SW 1271 (cell line): ENCODE data around the gene HES7.
"Not testable (repeated sequence)": the region's sequence is repeated elsewhere in the genome, so short reads cannot be mapped to it uniquely, and the experiment has no call there.

Experiments
- DNase-seq, 2 experiments: peaks; one replicate each; lab custom pipeline; 2025; lab: John Stamatoyannopoulos, UW

The HES7 gene

DNA sequence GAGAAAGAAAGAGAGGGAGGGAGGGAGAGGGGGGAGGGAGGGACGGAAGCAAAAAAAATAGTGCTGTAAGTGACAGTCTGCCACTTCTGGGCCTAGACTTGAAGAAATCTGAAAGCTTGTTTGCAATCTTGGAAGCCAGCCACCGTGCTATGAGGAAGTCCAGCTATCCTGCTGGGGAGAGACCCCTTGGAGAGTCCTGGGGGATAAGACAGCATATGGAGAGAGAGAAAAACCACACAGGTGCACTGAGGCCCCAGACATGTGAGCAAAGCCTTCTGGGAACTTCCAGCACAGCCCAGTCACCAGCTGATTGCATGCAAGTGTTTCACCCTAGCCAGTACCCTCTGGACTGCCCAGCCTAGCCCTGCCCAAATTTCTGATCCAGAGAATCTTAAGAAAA, 23.8 kb downstream of the HES7 start:
- DNase-seq, result no peak

DNA sequence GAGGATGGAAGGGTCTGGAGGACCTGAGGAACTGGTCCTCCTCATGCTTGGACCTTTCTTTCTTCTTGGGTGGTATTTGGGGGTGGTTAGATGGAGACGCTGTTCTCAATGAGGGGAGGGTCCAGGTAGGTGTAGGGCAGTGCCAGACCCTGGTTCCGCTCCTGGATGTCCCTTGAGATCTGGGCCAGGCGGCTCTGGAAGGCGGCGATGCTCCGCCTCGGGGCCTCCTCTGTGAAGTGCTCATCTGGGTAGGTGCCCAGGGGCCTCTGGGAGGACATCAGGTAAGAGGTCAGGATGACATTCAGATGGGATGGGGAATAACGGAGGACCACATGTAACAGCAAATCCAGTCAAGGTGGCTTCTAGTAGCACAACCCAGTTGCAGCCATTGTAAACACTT, 27.4 kb downstream of the HES7 start:
- no peak for DNase-seq

GRCh38 chr17:8095361-8095760, 28.5 kb downstream of the HES7 start:
- DNase-seq, result no peak

DNA sequence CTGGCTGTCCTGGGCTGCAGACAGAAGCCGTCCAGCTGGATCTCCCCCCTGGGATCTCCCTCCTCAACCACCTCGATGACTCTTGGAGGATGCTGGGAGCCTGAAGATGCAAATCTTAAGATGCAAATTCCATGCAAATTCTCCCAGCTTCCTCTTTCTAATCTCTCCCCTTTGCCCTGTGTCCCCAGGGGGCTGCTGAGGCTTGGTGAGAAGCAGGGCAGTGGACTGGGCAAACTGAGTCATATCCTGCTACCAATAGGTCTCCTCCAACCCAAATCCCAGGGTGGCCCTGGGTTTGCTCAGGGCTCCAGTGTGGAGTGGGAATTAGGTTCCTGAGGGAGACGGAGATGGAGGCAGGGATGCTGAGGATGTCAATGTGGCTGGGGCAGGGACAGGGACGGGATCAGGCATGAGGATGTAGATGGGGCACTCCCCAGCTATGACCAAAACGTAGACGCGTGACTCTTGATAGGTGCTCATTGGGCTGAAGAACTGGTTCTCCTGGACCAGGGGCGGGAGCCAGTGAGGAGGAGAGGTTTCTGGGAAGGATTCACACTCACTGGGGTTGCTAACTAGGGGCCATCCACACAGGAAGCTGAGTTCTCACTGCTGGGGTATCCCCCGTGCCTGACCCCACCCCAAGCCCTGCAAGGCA, 32.7 kb downstream of the HES7 start:
- DNase-seq, result no peak

GRCh38 chr17:8089728-8090127, 34.2 kb downstream of the HES7 start:
- DNase-seq, result no peak

DNA sequence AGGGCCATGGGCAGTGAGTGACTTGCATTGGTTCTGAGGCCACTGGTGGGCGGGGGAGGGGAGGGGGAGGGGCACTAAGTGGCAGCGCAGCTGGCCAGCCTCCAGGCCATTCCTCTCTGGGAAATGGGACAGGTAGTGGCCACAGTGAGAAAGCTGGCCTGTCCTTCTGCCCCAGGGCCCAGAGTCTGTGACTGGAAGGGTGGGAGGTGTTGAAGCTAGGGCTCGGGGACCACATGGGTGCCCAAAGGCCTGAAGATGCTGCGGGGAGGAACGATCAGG, 36.0 kb downstream of the HES7 start:
- DNase-seq, result no peak

DNA sequence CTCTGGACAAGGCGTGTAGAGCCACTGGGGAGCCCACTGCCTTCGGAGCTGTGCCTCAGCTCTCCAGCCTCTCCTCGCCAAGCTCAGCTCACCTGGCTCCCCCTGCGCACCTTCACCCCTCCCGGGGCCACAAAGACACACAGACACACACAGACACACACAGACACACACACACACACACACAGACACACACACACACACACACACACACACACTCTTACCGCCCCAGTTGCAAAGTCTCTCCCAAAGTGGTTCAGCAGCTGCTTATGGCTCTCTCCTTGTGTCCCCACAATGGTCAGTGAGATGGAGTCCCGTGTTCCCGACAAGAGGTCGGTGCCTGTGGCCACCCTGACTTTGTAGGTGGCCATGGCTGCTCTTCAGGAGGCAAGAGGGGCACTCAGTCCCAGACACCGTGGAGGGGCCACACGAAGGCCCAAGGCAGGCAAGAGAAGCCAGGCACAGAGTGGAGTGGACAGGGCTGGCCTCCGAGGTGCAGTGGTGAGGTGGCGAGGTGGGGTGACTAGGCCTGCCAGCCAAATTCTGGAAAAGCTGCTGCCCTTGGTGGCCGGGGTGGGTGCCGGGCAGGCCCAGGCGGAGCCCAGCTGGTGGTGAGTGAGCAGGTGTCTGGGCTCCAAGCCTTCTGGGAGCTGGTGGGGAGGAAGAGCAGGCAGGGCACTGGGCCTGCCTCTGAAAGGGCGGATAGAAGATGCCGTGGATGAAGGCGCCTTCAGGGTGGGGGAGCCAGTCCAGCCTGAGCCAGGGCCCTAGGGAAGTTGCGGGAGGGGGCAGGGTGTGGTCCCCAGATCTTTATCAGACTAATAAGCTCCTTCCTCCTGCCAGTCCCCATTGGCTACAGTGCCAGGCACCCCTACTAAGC, 36.6 kb downstream of the HES7 start, which contains the start of gene ALOX12B:
Gene ALOX12B, minus strand, starts transcription at position 642 of the 877 bp plus-strand sequence. Its CDS starts 274 bp downstream, at position 368.
- DNase-seq, result no peak

- no peak for DNase-seq
These were observed 39.7 kb downstream of the HES7 start for GRCh38 chr17:8084250-8084649.

DNA sequence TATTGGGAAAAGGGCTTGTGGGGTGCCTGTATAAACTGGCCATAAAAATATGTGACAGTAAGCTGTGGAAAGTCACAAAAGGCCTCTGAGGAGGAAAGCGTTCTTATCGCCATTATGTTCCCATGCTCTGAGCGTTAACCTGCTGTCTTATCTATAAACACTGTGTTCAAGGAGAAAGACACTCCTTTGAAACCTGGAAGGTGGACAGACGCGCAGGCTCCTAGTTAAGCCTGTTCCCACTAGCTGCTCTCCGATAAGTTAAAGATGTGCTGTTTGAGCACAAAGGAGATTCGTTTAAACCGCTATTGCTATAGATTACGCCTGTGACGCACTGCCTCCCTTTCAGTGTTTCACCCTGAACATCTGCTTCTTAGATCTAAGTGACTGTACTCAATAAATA, 41.6 kb downstream of the HES7 start:
- no peak for DNase-seq

GRCh38 chr17:8081876-8082275, 42.0 kb downstream of the HES7 start:
- DNase-seq, result no peak

DNA sequence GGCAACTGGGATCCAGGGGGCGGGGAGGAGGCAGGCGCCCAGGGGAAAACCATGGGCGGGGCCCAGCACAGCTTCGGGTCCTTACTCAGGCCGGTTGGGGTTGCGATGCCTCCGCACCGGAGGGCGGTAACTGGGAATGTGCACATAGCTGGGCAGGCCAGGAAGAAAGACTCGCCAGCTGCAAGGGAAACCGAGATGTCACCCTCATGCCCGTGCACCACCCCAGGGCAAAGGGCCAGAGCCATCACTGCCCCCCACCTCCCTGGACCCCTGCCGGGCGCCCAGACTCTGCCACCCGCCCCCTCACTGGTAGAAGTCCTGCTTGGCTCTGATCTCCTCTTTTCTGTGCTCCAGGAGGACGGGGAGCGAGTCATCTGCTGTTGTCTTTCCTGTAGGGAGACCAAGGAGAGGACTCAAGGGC, 43.1 kb downstream of the HES7 start:
- no peak for DNase-seq

DNA sequence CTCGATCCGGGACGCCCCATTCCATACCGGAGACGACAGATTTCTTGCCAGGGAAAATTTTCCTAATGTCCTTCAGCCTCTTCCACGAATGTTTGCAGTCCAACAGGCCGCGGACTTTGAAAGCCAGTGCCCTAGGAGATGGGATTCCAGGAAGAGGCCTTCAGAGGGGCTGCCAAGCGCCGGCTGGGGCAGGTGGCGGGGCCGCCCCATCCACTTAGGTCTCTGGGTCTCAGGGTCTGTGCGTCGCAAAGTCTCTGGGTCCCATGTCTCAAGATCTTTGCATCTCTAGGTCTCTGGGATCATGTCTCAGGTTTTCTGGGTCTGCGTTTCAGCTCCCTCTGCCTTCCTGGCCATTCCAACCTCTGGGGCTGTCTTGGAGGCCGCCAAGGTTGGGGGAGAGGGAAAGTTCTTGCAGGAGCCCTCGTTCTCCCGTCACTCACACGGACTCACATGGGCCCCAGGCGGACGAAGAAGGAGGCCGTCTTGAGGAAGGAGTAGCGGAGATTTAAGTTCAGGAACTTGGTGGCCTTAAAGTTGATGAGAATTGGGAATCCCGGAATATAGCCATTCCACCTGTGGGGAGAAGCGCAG, 43.6 kb downstream of the HES7 start:
- no peak for DNase-seq

GRCh38 chr17:8079291-8080207, 44.4 kb downstream of the HES7 start:
- DNase-seq, result peak; percentile 54 to 83

DNA sequence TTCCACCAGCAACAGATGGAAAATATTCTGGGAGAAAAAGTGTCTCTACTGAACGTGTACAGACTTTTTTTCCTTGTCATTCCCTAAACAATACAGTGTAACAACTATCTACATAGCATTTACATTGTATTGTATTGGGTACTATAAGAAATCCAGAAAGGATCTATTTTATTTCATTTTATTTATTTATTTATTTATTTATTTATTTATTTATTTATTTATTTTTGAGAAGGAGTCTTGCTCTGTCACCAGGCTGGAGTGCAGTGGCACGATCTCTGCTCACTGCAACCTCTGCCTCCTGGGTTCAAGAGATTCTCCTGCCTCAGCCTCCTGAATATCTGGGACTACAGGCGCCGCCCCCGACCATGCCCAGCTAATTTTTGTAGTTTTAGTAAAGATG, 46.0 kb downstream of the HES7 start:
- DNase-seq, result not testable (repeated sequence)

GRCh38 chr17:8076502-8077266, 47.2 kb downstream of the HES7 start:
- no peak for DNase-seq

GRCh38 chr17:8075574-8076342, 48.1 kb downstream of the HES7 start:
- no peak for DNase-seq

DNA sequence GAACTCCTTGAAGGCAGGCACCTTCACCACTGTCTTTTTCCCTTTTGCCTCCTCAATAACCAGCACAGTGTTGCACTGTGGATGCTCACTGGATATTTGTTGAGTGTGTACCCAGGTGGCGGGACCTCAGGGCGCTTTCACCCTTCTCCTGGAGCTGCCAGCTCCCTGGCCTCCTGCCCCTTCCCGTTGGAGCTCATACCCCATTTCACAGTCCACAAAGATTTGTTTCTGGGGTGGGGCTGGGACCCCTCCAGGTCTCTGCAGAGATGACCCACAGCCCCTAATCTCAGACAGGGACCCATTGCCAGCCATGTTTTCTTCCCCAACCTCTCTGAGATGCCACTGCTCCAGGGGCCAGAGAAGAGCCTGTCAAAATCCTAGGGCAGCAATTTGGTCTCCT, 48.8 kb downstream of the HES7 start:
- DNase-seq, result no peak

- DNase-seq, result no peak
These were observed 49.4 kb downstream of the HES7 start for GRCh38 chr17:8074554-8074953.

- DNase-seq, result peak in 1 of 2 experiments; percentile 55
These were observed 50.0 kb downstream of the HES7 start for GRCh38 chr17:8073627-8074484.
